IMR-90 (cell line): ENCODE measurements around the gene KCNMA1. TPM values are rescaled to one million over a fixed set of nuclear protein-coding genes. Genes with fewer than 3 reads are reported as not detected.

Source experiments
- ATAC-seq: fragments of 200-7000 bp; cut with Tn5 transposase; 2 replicates; pipeline ENCODE4 v1.9.1; 2020; ENCODE audit warnings: low read depth, mild to moderate bottlenecking, moderate library complexity
- BruUV-seq: library from RNA; stranded (reverse); fragments of 400-500 nt; replicated peaks from 2 replicates; lab custom pipeline; 2021; lab: Mats Ljungman, UMichigan
- CTCF ChIA-PET: fragments of 300-600 bp; formaldehyde crosslinking; extraction: SDS; loops from one replicate; lab custom pipeline; 2021; ENCODE audit warnings: antibody characterized with exemption; lab: Yijun Ruan, JAX
- POLR2A ChIA-PET: fragments of 300-600 bp; sonication (Branson Sonifier 250); formaldehyde crosslinking; loops from one replicate; lab custom pipeline; 2022; ENCODE audit warnings: antibody characterized with exemption; ENCODE audit not compliant: unreplicated experiment; lab: Charles Lee
- DNase-seq: peaks from one replicate; pipeline ENCODE4 v3.0.0; 2013
- H2AFZ ChIP-seq: replicated peaks from 2 replicates; pipeline ENCODE3; 2013; ENCODE audit warnings: low read length, mild to moderate bottlenecking; ENCODE audit not compliant: poor library complexity
- H2AK5ac ChIP-seq: 2 replicates; pipeline ENCODE4 v1.6.1; 2013; ENCODE audit warnings: low read depth, low read length, inconsistent platforms
- H2AK9ac ChIP-seq: replicated peaks from 2 replicates; pipeline ENCODE3; 2013; ENCODE audit warnings: mild to moderate bottlenecking, low read depth, low read length, moderate library complexity; ENCODE audit not compliant: poor library complexity
- H2BK120ac ChIP-seq: 2 replicates; pipeline ENCODE4 v1.6.1; 2013; ENCODE audit warnings: low read depth, low read length, inconsistent platforms
- H2BK15ac ChIP-seq: 3 replicates; pipeline ENCODE4 v1.6.1; 2013; ENCODE audit warnings: low read depth, low read length, inconsistent platforms
- H2BK20ac ChIP-seq: 2 replicates; pipeline ENCODE4 v1.6.1; 2013; ENCODE audit warnings: low read depth, mild to moderate bottlenecking, inconsistent platforms, low read length, moderate library complexity
- H2BK5ac ChIP-seq: 2 replicates; pipeline ENCODE4 v1.6.1; 2013; ENCODE audit warnings: mild to moderate bottlenecking, low read depth, low read length, inconsistent platforms; ENCODE audit not compliant: poor library complexity, severe bottlenecking
- H3K14ac ChIP-seq: replicated peaks from 2 replicates; pipeline ENCODE4 v1.6.1; 2013; ENCODE audit warnings: low read depth, low read length, inconsistent platforms
- H3K18ac ChIP-seq: 2 replicates; pipeline ENCODE4 v1.6.1; 2013; ENCODE audit warnings: low read depth, low read length, control low read depth
- H3K23ac ChIP-seq: 2 replicates; pipeline ENCODE4 v1.6.1; 2013; ENCODE audit warnings: low read depth, low read length, inconsistent platforms
- H3K27ac ChIP-seq: 2 replicates; pipeline ENCODE4 v1.5.1; 2013; ENCODE audit warnings: mild to moderate bottlenecking, control low read depth, low read length; ENCODE audit not compliant: insufficient read depth
- H3K27me3 ChIP-seq: 2 replicates; pipeline ENCODE4 v1.6.1; 2013; ENCODE audit warnings: low read length; ENCODE audit not compliant: control insufficient read depth, insufficient read depth
- H3K36me3 ChIP-seq: 2 replicates; pipeline ENCODE4 v1.6.1; 2013; ENCODE audit warnings: low read length, mixed read lengths; ENCODE audit not compliant: control insufficient read depth, insufficient read depth
- H3K4ac ChIP-seq: 2 replicates; pipeline ENCODE4 v1.6.1; 2013; ENCODE audit warnings: low read depth, low read length, inconsistent platforms
- H3K4me1 ChIP-seq: 2 replicates; pipeline ENCODE4 v1.6.1; 2013; ENCODE audit warnings: low read length, mixed read lengths; ENCODE audit not compliant: control insufficient read depth, insufficient read depth
- H3K4me2 ChIP-seq: 2 replicates; pipeline ENCODE4 v1.6.1; 2013; ENCODE audit warnings: low read depth, mild to moderate bottlenecking, control low read depth, low read length, moderate library complexity
- H3K4me3 ChIP-seq: 2 replicates; pipeline ENCODE4 v1.5.1; 2013; ENCODE audit warnings: low read depth, mild to moderate bottlenecking, control low read depth, low read length, moderate library complexity; ENCODE audit not compliant: insufficient read depth
- H3K56ac ChIP-seq: 2 replicates; pipeline ENCODE4 v1.6.1; 2013; ENCODE audit warnings: low read length, inconsistent platforms; ENCODE audit not compliant: insufficient read depth; ENCODE audit errors: extremely low read depth
- H3K79me1 ChIP-seq, 2 experiments: 2 replicates each; pipeline ENCODE4 v1.6.1; 2013; ENCODE audit warnings: low read length in 2 of 2, inconsistent platforms in 1 of 2, low read depth in 1 of 2
- H3K9ac ChIP-seq: 2 replicates; pipeline ENCODE4 v1.6.1; 2013; ENCODE audit warnings: low read depth, low read length, control low read depth
- H3K9me1 ChIP-seq: 2 replicates; pipeline ENCODE4 v1.6.1; 2013; ENCODE audit warnings: low read length, inconsistent platforms; ENCODE audit not compliant: insufficient read depth
- H3K9me3 ChIP-seq: 2 replicates; pipeline ENCODE4 v1.6.1; 2013; ENCODE audit warnings: low read length; ENCODE audit not compliant: control insufficient read depth, insufficient read depth
- H4K20me1 ChIP-seq: 2 replicates; pipeline ENCODE4 v1.6.1; 2013; ENCODE audit warnings: low read length, inconsistent platforms; ENCODE audit not compliant: insufficient read depth
- H4K5ac ChIP-seq: 2 replicates; pipeline ENCODE4 v1.6.1; 2013; ENCODE audit warnings: mild to moderate bottlenecking, low read depth, low read length, control low read depth
- H4K8ac ChIP-seq, 2 experiments: 2 replicates each; pipeline ENCODE4 v1.6.1; 2013; ENCODE audit warnings: low read depth in 2 of 2, low read length in 2 of 2, control low read depth in 1 of 2, inconsistent platforms in 1 of 2
- H4K91ac ChIP-seq: 2 replicates; pipeline ENCODE4 v1.6.1; 2013; ENCODE audit warnings: low read depth, low read length, inconsistent platforms; ENCODE audit not compliant: insufficient read depth
- CEBPB ChIP-seq: IDR thresholded peaks from 2 replicates; pipeline ENCODE4 v1.6.1; 2012; ENCODE audit warnings: low read depth, low read length, improper control_type of control experiment
- CHD1 ChIP-seq: IDR thresholded peaks from 2 replicates; pipeline ENCODE4 v1.6.1; 2012; ENCODE audit warnings: low read depth, low read length, improper control_type of control experiment
- FOS ChIP-seq: fragments of 150-350 bp; IDR thresholded peaks from 2 replicates; pipeline ENCODE4 v1.6.1; 2016; ENCODE audit warnings: low read depth, low read length
- MXI1 ChIP-seq: IDR thresholded peaks from 2 replicates; pipeline ENCODE4 v1.6.1; 2012; ENCODE audit warnings: low read depth, mild to moderate bottlenecking, low read length, moderate library complexity, borderline replicate concordance
- POLR2A ChIP-seq: IDR thresholded peaks from 2 replicates; pipeline ENCODE4 v1.6.1; 2012; ENCODE audit warnings: mild to moderate bottlenecking, low read depth, low read length
- RFX5 ChIP-seq: IDR thresholded peaks from 2 replicates; pipeline ENCODE4 v1.8.0; 2012; ENCODE audit warnings: low read depth, mild to moderate bottlenecking, low read length, moderate library complexity
- WGBS, 2 experiments: methylation state at CpG; one replicate each; pipeline versions ENCODE4 v1.1.5 to v1.1.7; 2013; ENCODE audit warnings: missing lambda C conversion rate in 2 of 2; ENCODE audit not compliant: insufficient read length in 1 of 2; ENCODE audit errors: extremely low coverage in 2 of 2; 5-methylcytosine and 5-hydroxymethylcytosine counted together
- dilution Hi-C: fragments of 300-500 bp; cut with HindIII; formaldehyde crosslinking; loops from one replicate; pipeline ENCODE4 v1.14.3; 2018; ENCODE audit warnings: low sequenced_read_pairs; ENCODE audit not compliant: unreplicated experiment
- in situ Hi-C: fragments of 300-500 bp; cut with MboI; formaldehyde crosslinking; loops from 3 replicates; pipeline ENCODE4 v1.14.3; 2019; ENCODE audit warnings: low sequenced_read_pairs, inconsistent platforms, mixed read lengths
- intact Hi-C: fragments of 100-400 bp; cut with micrococcal nuclease; formaldehyde crosslinking; loops from 2 replicates; pipeline ENCODE4 v1.10.0; 2022
- polyA plus RNA-seq, 3 experiments: library from polyadenylated mRNA; depleted of rRNA; stranded (reverse); fragments of >200 nt; gene quantifications; 2 replicates each; pipeline ENCODE4 v1.2.3, GENCODE V29; 2012; ENCODE audit warnings: low replicate concordance in 1 of 3
- total RNA-seq: library from RNA; depleted of rRNA; stranded (reverse); fragments of >200 nt; gene quantifications from 2 replicates; pipeline ENCODE4 v1.2.3, GENCODE V29; 2012
- TF ChIP-seq, protein P1 (sequence below): fragments of 150-350 bp; IDR thresholded peaks from 2 replicates; pipeline ENCODE4 v1.6.1; 2017; ENCODE audit warnings: mild to moderate bottlenecking, antibody characterized with exemption, low read length, low read depth

KCNMA1 gene
- total and polyA plus RNA-seq, 2 of the 4 experiments (the other 2 are of a cell fraction) = 25.6 to 29.6 TPM

DNA sequence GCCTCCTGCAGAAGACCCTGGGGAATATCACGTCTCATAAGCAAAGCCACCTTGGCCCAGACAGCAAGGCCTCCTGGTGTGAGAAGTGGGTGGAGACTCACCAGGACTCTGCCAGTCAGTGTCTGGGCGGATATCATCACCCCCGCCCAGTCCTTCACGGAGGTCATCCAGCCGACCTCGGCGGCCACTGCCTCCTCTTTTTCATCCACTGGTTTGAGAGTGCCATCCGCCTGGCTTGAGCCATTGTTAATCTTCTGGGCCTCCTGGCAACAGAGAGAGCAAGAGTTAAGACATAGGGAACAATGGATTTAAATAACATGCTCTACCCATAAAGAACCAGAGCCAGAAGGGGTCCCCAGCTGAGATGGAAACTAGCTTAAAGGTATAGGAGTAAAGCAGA, 233.8 kb downstream of the KCNMA1 start (continued):
- TF ChIP-seq, protein P1, sequence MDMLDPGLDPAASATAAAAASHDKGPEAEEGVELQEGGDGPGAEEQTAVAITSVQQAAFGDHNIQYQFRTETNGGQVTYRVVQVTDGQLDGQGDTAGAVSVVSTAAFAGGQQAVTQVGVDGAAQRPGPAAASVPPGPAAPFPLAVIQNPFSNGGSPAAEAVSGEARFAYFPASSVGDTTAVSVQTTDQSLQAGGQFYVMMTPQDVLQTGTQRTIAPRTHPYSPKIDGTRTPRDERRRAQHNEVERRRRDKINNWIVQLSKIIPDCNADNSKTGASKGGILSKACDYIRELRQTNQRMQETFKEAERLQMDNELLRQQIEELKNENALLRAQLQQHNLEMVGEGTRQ = no peak
- TF ChIP-seq POLR2A (no peak), MXI1 (no peak), RFX5 (no peak)

DNA sequence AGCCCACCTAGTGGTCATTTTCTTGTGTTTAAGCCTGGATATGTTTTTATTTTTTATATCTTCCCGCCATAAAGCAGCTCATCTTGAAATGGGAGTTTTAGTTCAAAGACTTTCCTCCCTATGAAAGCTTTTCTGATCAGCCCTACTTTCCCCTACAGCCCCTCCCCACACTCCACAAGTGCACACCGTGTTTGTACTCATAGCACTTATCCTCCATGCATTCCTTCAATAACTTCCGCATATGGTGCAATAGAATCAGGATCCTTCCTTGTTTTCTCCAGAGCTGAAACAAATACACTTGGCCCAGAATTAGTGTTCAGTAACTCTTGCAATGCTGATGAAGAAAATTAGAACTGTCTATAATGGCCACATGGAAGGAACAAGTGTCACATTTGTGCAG, 235.9 kb downstream of the KCNMA1 start:
- H2AK5ac ChIP-seq = no peak overlapping the region
- H3K9me1 ChIP-seq = peaks cover 14% of the 10 kb centered on the region
- H3K23ac ChIP-seq = no peak overlapping the region
- CTCF ChIA-PET = interaction anchor here (1.4 kb wide), 1 partner anchor 9 kb away, joined by 5 read pairs; no protein-coding TSS in a partner anchor
- WGBS, 2 experiments = 80% methylated on average over 1 of the region's 3 CpGs; no CpG with 5 or more reads in 1 of the 2 experiments
- H3K27me3 ChIP-seq = no peaks in the 10 kb centered on the region
- no peak overlapping the region for H3K14ac ChIP-seq
- no peak overlapping the region for H2AK9ac ChIP-seq
- H4K91ac ChIP-seq = no peak overlapping the region
- no peaks in the 10 kb centered on the region for H3K9me3 ChIP-seq
- in situ Hi-C loops = no loop called here
- no peak overlapping the region for H3K27ac ChIP-seq
- H4K20me1 ChIP-seq = no peaks in the 10 kb centered on the region
- dilution Hi-C loops = no loop called here
- no peak overlapping the region for H2BK20ac ChIP-seq
- H3K4ac ChIP-seq = no peak overlapping the region
- no peaks in the 10 kb centered on the region for H3K36me3 ChIP-seq
- intact Hi-C loops = no loop called here
- no peak overlapping the region for H2BK120ac ChIP-seq
- DNase-seq (no peak), ATAC-seq (no peak)
- H4K5ac ChIP-seq = no peak overlapping the region
- no peak overlapping the region for H3K4me3 ChIP-seq
- BruUV-seq = no TSS peak
- H3K9ac ChIP-seq = no peak overlapping the region
- no peak overlapping the region for H2BK15ac ChIP-seq
- TF ChIP-seq CHD1 = no peak
- no peak for TF ChIP-seq FOS
- no peak for TF ChIP-seq MXI1
- TF ChIP-seq CEBPB = no peak
- no peak overlapping the region for H3K4me2 ChIP-seq
- no peak overlapping the region for H2AFZ ChIP-seq
- peaks cover 13% of the 10 kb centered on the region for H3K4me1 ChIP-seq
- POLR2A ChIA-PET = no interaction called here
- peaks cover 0 to 3% of the 10 kb centered on the region in 2 experiments; a peak in 2 of 4 replicates for H3K79me1 ChIP-seq
- no peak overlapping the region for H4K8ac ChIP-seq
- H3K56ac ChIP-seq = no peak overlapping the region
- H2BK5ac ChIP-seq = no peak overlapping the region
- H3K18ac ChIP-seq = no peak overlapping the region
